Sigmoid colon (tissue), 7 donors: ENCODE results near the gene THUMPD1. TPM values are rescaled to one million over a fixed set of nuclear protein-coding genes. Genes with fewer than 3 reads are reported as not detected.
A peak's percentile ranks its signal among the peaks of the same experiment; 100 is the strongest.

ENCODE experiments used
- DNase-seq: peaks from one replicate; pipeline ENCODE4 v3.0.0-alpha.2; 2019
- H3K27ac ChIP-seq, 4 donors: fragments of 200-600 bp; sonication (generic); one replicate each; pipeline ENCODE4 v1.5.1; 2016 to 2019; ENCODE audit warnings: mild to moderate bottlenecking in 1 of 4
- H3K27me3 ChIP-seq, 3 donors: fragments of 200-600 bp; sonication (generic); one replicate each; pipeline ENCODE4 v1.5.1; 2019; ENCODE audit warnings: mild to moderate bottlenecking in 1 of 3
- H3K36me3 ChIP-seq, 4 donors: fragments of 200-600 bp; sonication (generic); one replicate each; pipeline ENCODE4 v1.5.1; 2016 to 2019
- H3K4me1 ChIP-seq, 4 donors: fragments of 200-600 bp; sonication (generic); one replicate each; pipeline ENCODE4 v1.5.1; 2017 to 2019
- H3K4me3 ChIP-seq, 4 donors: fragments of 200-600 bp; sonication (generic); one replicate each; pipeline ENCODE4 v1.5.1; 2017 to 2019; ENCODE audit warnings: mild to moderate bottlenecking in 2 of 4, moderate library complexity in 1 of 4
- H3K9me3 ChIP-seq, 4 donors: fragments of 200-600 bp in 3 of 4; sonication (generic) in 3 of 4; one replicate each; pipeline versions ENCODE4 v1.5.1 to v1.6.1; 2013 to 2019
- EP300 ChIP-seq, 4 donors: sonication (generic); formaldehyde crosslinking; IDR thresholded peaks; one replicate each; pipeline ENCODE4 v1.6.1; 2017; ENCODE audit warnings: antibody characterized with exemption in 4 of 4
- POLR2A ChIP-seq, 2 donors: fragments of 450-650 bp; IDR thresholded peaks; one replicate each; pipeline ENCODE4 v1.6.1; 2016; ENCODE audit warnings: antibody characterized with exemption in 2 of 2, mild to moderate bottlenecking in 2 of 2, moderate library complexity in 2 of 2
- POLR2AphosphoS5 ChIP-seq, 4 donors: sonication (generic); formaldehyde crosslinking; IDR thresholded peaks; one replicate each; pipeline ENCODE4 v1.6.1; 2017; ENCODE audit warnings: antibody characterized with exemption in 4 of 4
- WGBS, 2 donors: extraction: QIAGEN DNeasy Blood & Tissue Kit; methylation state at CpG; one replicate each; pipeline ENCODE4 v1.1.7; 2013; 5-methylcytosine and 5-hydroxymethylcytosine counted together
- intact Hi-C: fragments of 100-400 bp; cut with DNase I; formaldehyde crosslinking; loops from one replicate; pipeline ENCODE4 v1.15.1; 2023
- polyA plus RNA-seq, 3 donors: library from polyadenylated mRNA; stranded (reverse); fragments of 200-250 nt; gene quantifications; one replicate each; pipeline ENCODE4 v1.2.3, GENCODE V29; 2013
- total RNA-seq, 4 donors: library from RNA; depleted of rRNA; stranded (reverse); fragments of >200 nt; gene quantifications; one replicate each; pipeline ENCODE4 v1.1.0, GENCODE V29; 2016
- TF ChIP-seq, protein P1 (sequence below), 4 experiments: fragments of 450-650 bp in 3 of 4; fragments of 200-600 bp in 1 of 4; IDR thresholded peaks; one replicate each; pipeline ENCODE4 v1.5.1; 2016 to 2019; ENCODE audit warnings: antibody characterized with exemption in 4 of 4, mild to moderate bottlenecking in 3 of 4, moderate library complexity in 2 of 4
- donor health status: healthy with polysubstance abuse.
- donor health status: Bipolar disorder and iron deficiency.
- donor health status: healthy.

The THUMPD1 gene
- total and polyA plus RNA-seq, 7 donors: 12.0 to 115 (median 59.3) TPM

DNA sequence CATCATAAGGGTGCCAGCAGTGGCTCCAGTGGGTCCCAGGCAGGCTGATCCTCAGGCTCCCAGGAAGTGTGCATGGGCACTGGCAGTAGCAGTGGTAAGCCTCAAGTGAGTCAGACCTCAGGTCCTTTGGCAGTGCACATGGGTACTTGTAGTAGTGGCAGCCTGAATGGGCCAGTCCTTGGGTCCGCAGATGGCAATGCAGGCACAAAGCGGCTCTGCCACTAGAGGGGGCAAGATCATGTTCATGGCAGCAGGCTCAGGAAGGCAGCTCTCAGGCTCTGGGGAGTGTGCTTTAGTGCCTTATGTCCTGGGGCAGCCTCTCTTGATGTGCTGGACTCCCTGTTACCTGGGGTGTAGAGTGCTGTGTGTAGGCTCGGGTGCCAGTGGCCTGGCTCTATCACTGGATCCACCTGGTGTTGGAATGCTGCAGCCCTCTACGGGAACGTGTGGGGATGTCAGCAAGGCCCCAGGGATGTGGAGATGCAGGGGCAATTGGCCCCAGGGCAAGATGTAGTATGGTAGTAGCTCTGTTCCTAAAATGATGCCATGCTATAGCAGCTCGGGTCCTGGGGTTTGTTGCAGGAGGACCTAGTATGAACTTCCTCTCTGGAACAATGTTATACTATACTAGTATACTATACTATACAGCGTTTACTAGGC lies 33.2 kb upstream of the THUMPD1 start:
- intact Hi-C loops: no loop called here
- Histone ChIP-seq H3K4me3 (no peak overlapping the region), H3K27ac (no peak overlapping the region), H3K36me3 (peaks cover 0 to 3% (median 0%) of the 10 kb centered on the region in 4 donors), H3K27me3 (no peaks in the 10 kb centered on the region), H3K4me1 (no peaks in the 10 kb centered on the region), H3K9me3 (no peaks in the 10 kb centered on the region)
- 79 to 80% methylated on average over 7 of the region's 7 CpGs for WGBS, 2 donors
- DNase-seq: no peak
- TF ChIP-seq POLR2A (IDR thresholded peaks at IDR 0.05): no peak
- TF ChIP-seq, protein P1, sequence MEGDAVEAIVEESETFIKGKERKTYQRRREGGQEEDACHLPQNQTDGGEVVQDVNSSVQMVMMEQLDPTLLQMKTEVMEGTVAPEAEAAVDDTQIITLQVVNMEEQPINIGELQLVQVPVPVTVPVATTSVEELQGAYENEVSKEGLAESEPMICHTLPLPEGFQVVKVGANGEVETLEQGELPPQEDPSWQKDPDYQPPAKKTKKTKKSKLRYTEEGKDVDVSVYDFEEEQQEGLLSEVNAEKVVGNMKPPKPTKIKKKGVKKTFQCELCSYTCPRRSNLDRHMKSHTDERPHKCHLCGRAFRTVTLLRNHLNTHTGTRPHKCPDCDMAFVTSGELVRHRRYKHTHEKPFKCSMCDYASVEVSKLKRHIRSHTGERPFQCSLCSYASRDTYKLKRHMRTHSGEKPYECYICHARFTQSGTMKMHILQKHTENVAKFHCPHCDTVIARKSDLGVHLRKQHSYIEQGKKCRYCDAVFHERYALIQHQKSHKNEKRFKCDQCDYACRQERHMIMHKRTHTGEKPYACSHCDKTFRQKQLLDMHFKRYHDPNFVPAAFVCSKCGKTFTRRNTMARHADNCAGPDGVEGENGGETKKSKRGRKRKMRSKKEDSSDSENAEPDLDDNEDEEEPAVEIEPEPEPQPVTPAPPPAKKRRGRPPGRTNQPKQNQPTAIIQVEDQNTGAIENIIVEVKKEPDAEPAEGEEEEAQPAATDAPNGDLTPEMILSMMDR (IDR thresholded peaks at IDR 0.05): peak in 1 of 4 experiments; percentile 18

DNA sequence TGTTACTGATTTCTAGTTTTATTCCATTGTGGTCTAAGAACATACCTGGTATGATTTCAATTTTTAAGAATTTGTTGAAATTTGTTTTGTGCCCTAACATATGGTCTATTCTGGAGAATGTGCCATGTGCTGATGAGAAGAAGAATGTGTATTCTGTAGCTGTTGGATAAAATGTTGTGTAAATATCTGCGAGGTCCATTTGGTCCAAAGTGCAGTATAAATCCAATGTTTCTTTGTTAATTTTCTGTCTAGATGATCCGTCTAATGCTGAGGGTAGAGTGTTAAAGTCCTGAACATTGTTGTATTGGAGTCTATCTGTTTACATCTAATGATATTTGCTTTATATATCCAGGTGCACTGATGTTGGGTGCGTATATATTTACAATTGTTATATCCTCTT lies 32.1 kb upstream of the THUMPD1 start:
- no peak overlapping the region for H3K4me3 ChIP-seq
- no peaks in the 10 kb centered on the region for H3K9me3 ChIP-seq
- intact Hi-C loops: no loop called here
- H3K36me3 ChIP-seq: peaks cover 0 to 3% (median 0%) of the 10 kb centered on the region in 4 donors
- no peaks in the 10 kb centered on the region for H3K27me3 ChIP-seq
- H3K4me1 ChIP-seq: no peaks in the 10 kb centered on the region
- H3K27ac ChIP-seq: no peak overlapping the region
- no peak for DNase-seq
- TF ChIP-seq EP300 (IDR thresholded peaks at IDR 0.05) (no peak), POLR2AphosphoS5 (IDR thresholded peaks at IDR 0.05) (no peak), POLR2A (IDR thresholded peaks at IDR 0.05) (no peak)
- TF ChIP-seq, protein P1 (IDR thresholded peaks at IDR 0.05): no peak
- WGBS, 2 donors: 67 to 88% methylated on average over 3 of the region's 3 CpGs

DNA sequence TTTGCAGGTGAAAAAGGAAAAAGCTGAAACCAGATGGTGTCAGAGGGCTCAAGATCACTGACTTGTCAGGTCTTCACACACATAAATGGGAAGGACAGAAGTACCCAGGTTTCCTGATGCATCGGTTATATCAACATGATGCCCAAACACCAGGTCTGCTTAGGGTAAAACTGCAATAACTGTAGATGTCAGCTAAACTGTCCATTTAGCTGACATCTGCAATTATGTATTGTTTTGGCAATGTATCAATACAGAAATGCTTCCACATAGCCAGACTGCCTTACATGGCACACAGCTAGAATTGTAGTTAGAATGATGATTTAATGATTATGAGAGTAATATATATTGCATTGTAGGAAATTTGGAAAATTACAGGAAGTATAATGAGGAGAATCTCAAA lies 27.2 kb upstream of the THUMPD1 start:
- Histone ChIP-seq H3K4me1 (peaks cover 0 to 3% (median 0%) of the 10 kb centered on the region in 4 donors), H3K36me3 (no peaks in the 10 kb centered on the region), H3K27ac (no peak overlapping the region), H3K27me3 (no peaks in the 10 kb centered on the region), H3K9me3 (no peaks in the 10 kb centered on the region), H3K4me3 (no peak overlapping the region)
- TF ChIP-seq, protein P1 (IDR thresholded peaks at IDR 0.05): no peak
- no peak for TF ChIP-seq EP300 (IDR thresholded peaks at IDR 0.05)
- TF ChIP-seq POLR2A (IDR thresholded peaks at IDR 0.05): no peak
- TF ChIP-seq POLR2AphosphoS5 (IDR thresholded peaks at IDR 0.05): no peak
- WGBS, 2 donors: 37 to 95% methylated on average over 1 of the region's 1 CpG
- DNase-seq: no peak
- intact Hi-C loops: no loop called here

DNA sequence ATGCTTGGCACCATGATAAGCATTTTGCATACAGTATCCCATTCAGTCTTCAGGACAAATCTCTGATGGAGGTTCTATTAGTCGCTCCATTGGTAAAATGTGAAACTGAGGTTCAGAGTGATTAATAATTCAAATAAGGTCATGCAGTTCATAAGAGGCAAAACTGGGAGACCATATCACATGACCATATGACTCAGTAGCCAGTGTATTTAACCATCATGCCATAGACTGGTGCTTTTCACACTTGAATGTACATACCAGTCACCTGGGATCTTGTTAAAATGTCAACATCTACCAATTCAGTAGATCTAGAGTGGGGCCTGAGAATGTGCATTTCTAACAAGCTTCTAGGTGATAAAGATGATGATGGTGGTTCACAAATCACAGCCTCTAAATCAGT lies 26.5 kb upstream of the THUMPD1 start:
- Histone ChIP-seq H3K4me1 (peaks cover 0 to 3% (median 0%) of the 10 kb centered on the region in 4 donors), H3K36me3 (no peaks in the 10 kb centered on the region), H3K4me3 (no peak overlapping the region), H3K9me3 (no peaks in the 10 kb centered on the region), H3K27me3 (no peaks in the 10 kb centered on the region), H3K27ac (no peak overlapping the region)
- DNase-seq: no peak
- WGBS, 2 donors: 93 to 100% methylated on average over 1 of the region's 1 CpG
- TF ChIP-seq, protein P1 (IDR thresholded peaks at IDR 0.05): no peak
- TF ChIP-seq EP300 (IDR thresholded peaks at IDR 0.05): no peak
- TF ChIP-seq POLR2AphosphoS5 (IDR thresholded peaks at IDR 0.05): no peak
- TF ChIP-seq POLR2A (IDR thresholded peaks at IDR 0.05): no peak
- intact Hi-C loops: no loop called here

DNA sequence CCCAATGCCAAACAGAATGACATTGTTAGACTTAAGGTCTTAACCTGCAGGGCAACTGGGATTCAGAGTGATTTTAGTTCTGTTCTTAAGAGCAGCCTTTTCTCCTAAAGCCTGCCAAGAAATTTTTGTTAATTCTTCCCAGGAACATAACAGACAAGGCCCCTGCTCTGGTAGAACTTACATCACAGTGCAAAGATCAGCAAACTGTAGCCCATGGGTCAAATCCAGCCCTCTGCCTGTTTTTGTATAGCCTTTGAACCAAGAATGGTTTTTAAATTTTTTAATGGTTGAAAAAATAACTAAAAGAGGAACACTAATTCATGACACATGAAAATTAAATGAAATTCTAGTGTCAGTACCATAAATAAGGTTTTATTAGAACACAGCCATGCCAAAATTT lies 26.0 kb upstream of the THUMPD1 start:
- intact Hi-C loops: no loop called here
- Histone ChIP-seq H3K4me1 (peaks cover 0 to 3% (median 0%) of the 10 kb centered on the region in 4 donors), H3K27me3 (no peaks in the 10 kb centered on the region), H3K27ac (no peak overlapping the region), H3K4me3 (no peak overlapping the region), H3K36me3 (no peaks in the 10 kb centered on the region), H3K9me3 (no peaks in the 10 kb centered on the region)
- no peak for DNase-seq
- TF ChIP-seq POLR2AphosphoS5 (IDR thresholded peaks at IDR 0.05): no peak
- TF ChIP-seq EP300 (IDR thresholded peaks at IDR 0.05): no peak
- TF ChIP-seq, protein P1 (IDR thresholded peaks at IDR 0.05): no peak
- no peak for TF ChIP-seq POLR2A (IDR thresholded peaks at IDR 0.05)
